Fibroblast of lung (primary cell): ENCODE measurements around the gene KLRG1.

Experiments
- EZH2 ChIP-seq: IDR thresholded peaks from 2 replicates; pipeline ENCODE4 v1.5.1; 2012; ENCODE audit warnings: low read length, control low read depth, mild to moderate bottlenecking; ENCODE audit errors: missing control alignments
- TF ChIP-seq, protein P1 (sequence below), 2 donors: IDR thresholded peaks in 1 of 2; conservative IDR thresholded peaks in 1 of 2; 1 replicate in 1 of 2; 2 replicates in 1 of 2; pipeline ENCODE4 v1.5.1; 2011 to 2012; ENCODE audit warnings: low read length in 2 of 2, control low read depth in 1 of 2, inconsistent platforms in 1 of 2, low read depth in 1 of 2, mild to moderate bottlenecking in 1 of 2

GRCh38 chr12:9040484-9041186, 51.3 kb downstream of the KLRG1 start:
- no peak for TF ChIP-seq EZH2
- TF ChIP-seq, protein P1, sequence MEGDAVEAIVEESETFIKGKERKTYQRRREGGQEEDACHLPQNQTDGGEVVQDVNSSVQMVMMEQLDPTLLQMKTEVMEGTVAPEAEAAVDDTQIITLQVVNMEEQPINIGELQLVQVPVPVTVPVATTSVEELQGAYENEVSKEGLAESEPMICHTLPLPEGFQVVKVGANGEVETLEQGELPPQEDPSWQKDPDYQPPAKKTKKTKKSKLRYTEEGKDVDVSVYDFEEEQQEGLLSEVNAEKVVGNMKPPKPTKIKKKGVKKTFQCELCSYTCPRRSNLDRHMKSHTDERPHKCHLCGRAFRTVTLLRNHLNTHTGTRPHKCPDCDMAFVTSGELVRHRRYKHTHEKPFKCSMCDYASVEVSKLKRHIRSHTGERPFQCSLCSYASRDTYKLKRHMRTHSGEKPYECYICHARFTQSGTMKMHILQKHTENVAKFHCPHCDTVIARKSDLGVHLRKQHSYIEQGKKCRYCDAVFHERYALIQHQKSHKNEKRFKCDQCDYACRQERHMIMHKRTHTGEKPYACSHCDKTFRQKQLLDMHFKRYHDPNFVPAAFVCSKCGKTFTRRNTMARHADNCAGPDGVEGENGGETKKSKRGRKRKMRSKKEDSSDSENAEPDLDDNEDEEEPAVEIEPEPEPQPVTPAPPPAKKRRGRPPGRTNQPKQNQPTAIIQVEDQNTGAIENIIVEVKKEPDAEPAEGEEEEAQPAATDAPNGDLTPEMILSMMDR (conservative IDR thresholded peaks at IDR 0.05 in 1 of 2, IDR thresholded peaks at IDR 0.05 in 1 of 2; ENCODE audit: low read depth in 1 of 2, low read length in 2 of 2): no peak
